SK-N-SH treated with all-trans-retinoic acid at 6 μM for 48 hours (cell line): ENCODE results near the gene MFRP.

Experiments
- ARNTL ChIP-seq: fragments of 450-650 bp; formaldehyde crosslinking; IDR thresholded peaks from 2 replicates; pipeline ENCODE4 v1.5.0; 2020; ENCODE audit warnings: low read depth, mild to moderate bottlenecking, moderate library complexity, borderline replicate concordance
- BACH2 ChIP-seq: fragments of 250-450 bp; sonication (Bioruptor Pico); IDR thresholded peaks from 2 replicates; pipeline ENCODE4 v1.9.0; 2021; ENCODE audit warnings: mild to moderate bottlenecking, borderline replicate concordance
- ESRRG ChIP-seq: fragments of 250-450 bp; sonication (Bioruptor Pico); IDR thresholded peaks from 2 replicates; pipeline ENCODE4 v1.6.1; 2021; ENCODE audit warnings: mild to moderate bottlenecking
- RARB ChIP-seq: fragments of 250-450 bp; sonication (Bioruptor Pico); IDR thresholded peaks from 2 replicates; pipeline ENCODE4 v1.8.0; 2021; ENCODE audit warnings: mild to moderate bottlenecking, moderate library complexity
- ZFP3 ChIP-seq: fragments of 250-450 bp; sonication (Bioruptor Pico); IDR thresholded peaks from 2 replicates; pipeline ENCODE4 v1.5.0; 2020; ENCODE audit warnings: mild to moderate bottlenecking, moderate library complexity
- ZNF70 ChIP-seq: fragments of 450-650 bp; formaldehyde crosslinking; IDR thresholded peaks from 2 replicates; pipeline ENCODE4 v1.5.0; 2020; ENCODE audit warnings: mild to moderate bottlenecking, moderate library complexity
- TF ChIP-seq, protein P1 (sequence below): fragments of 250-450 bp; sonication (Bioruptor Pico); IDR thresholded peaks from 2 replicates; pipeline ENCODE4 v1.8.0; 2021; ENCODE audit warnings: low read depth, mild to moderate bottlenecking, moderate library complexity, borderline replicate concordance

DNA sequence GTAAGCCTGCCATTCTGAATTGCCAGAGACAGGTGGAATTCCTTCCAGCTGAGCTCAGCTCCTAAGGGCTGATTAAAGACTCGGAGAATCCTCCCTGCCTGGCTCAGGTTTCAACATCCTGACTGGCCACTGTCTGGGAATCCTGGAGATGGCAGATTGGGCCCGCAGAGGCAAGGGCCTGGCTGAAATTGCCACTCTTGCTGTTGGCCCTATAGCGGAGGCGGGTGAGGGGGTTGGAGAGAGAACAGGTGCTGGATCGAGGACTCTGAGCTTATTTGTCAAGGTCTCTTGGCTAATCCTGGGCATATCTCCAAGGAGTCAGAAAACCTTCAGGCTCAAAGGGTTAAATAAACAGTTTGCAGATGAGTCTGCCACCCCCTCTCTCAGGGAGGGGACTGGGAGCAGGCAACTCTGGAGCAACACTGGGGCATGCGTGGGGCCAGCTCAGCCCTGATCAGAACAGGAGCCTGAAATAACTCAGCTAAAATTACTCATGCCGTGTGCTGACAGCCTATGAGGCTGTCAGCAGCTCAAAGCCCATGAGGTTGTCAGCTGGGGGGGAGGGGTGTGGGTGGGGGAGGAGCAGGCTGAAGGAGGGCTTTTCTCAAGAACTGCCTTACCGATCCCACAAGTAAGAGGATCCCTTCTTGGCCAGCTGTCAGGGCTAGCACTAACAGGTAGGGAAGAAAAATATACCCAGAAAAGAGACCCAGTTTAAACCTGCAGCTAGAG, 14.7 kb upstream of the MFRP start:
- TF ChIP-seq ZNF70 (no peak), ARNTL (no peak), ZFP3 (CRISPR knock-in tag) (no peak), BACH2 (CRISPR knock-in tag) (no peak), RARB (no peak), ESRRG (CRISPR knock-in tag) (no peak)
- TF ChIP-seq, protein P1, sequence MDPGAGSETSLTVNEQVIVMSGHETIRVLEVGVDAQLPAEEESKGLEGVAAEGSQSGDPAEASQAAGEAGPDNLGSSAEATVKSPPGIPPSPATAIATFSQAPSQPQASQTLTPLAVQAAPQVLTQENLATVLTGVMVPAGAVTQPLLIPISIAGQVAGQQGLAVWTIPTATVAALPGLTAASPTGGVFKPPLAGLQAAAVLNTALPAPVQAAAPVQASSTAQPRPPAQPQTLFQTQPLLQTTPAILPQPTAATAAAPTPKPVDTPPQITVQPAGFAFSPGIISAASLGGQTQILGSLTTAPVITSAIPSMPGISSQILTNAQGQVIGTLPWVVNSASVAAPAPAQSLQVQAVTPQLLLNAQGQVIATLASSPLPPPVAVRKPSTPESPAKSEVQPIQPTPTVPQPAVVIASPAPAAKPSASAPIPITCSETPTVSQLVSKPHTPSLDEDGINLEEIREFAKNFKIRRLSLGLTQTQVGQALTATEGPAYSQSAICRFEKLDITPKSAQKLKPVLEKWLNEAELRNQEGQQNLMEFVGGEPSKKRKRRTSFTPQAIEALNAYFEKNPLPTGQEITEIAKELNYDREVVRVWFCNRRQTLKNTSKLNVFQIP (CRISPR knock-in tag): no peak
